ENCODE measurements around the gene NGEF. TPM values are rescaled to one million over a fixed set of nuclear protein-coding genes. Genes with fewer than 3 reads are reported as not detected.

The NGEF gene
- polyA plus RNA-seq, 1 experiment = 0.10 TPM

- TF ChIP-seq, protein P1, sequence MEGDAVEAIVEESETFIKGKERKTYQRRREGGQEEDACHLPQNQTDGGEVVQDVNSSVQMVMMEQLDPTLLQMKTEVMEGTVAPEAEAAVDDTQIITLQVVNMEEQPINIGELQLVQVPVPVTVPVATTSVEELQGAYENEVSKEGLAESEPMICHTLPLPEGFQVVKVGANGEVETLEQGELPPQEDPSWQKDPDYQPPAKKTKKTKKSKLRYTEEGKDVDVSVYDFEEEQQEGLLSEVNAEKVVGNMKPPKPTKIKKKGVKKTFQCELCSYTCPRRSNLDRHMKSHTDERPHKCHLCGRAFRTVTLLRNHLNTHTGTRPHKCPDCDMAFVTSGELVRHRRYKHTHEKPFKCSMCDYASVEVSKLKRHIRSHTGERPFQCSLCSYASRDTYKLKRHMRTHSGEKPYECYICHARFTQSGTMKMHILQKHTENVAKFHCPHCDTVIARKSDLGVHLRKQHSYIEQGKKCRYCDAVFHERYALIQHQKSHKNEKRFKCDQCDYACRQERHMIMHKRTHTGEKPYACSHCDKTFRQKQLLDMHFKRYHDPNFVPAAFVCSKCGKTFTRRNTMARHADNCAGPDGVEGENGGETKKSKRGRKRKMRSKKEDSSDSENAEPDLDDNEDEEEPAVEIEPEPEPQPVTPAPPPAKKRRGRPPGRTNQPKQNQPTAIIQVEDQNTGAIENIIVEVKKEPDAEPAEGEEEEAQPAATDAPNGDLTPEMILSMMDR (IDR thresholded peaks at IDR 0.05; ENCODE audit: low read depth, low read length) = no peak
- no peak overlapping the region for H3K4me3 ChIP-seq (ENCODE audit: low read depth, low read length)
- no peak overlapping the region for H3K27ac ChIP-seq (ENCODE audit: low read depth, low read length)
- ChIA-PET CTCF (interaction anchor here (0.8 kb wide), 1 partner anchor 14 kb away, joined by 3 read pairs; no protein-coding TSS in a partner anchor), POLR2A (no interaction called here)
- peaks cover 31% of the 10 kb centered on the region for H3K27me3 ChIP-seq (ENCODE audit: control insufficient read depth, insufficient read depth, low read length)
- peaks cover 9% of the 10 kb centered on the region; the same call in 1 of the 2 replicates for H3K9me3 ChIP-seq (ENCODE audit: control insufficient read depth, insufficient read depth, low read length)
- DNase-seq (ENCODE audit: low read depth, low spot score) = no peak
Observed at GRCh38 chr2:233039846-233040530, 26.9 kb upstream of the NGEF start.

DNA sequence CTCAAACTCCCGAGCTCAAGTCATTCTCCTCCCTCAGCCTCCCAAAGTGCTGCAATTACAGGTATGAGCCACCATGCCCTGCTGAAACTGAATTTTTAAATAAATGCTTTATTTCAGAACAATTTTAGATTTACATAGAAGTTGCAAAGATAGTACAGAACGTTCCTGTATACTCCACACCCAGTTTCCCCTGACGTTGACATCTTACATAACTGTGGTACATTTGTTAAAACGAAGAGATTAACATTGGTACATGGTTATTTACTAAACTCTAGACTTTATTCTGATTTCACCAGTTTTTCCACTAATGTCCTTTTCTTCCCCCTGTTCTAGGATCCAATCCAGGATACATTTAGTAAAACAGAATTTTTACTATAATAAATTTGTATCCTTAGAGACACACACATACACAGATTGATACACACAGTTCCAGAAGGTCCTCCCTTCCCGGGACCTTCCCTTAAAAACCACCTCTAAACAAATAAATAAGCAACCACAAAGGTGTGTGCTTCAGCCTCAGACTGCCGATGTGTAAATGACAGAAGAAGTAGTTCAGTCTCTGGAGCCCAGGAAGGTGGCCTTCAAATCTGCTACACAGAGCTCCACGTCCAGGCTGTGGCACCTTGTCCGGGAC, 26.3 kb upstream of the NGEF start:
- peaks cover 15% of the 10 kb centered on the region; the same call in 1 of the 2 replicates for H3K9me3 ChIP-seq (ENCODE audit: control insufficient read depth, insufficient read depth, low read length)
- H3K4me3 ChIP-seq (ENCODE audit: low read depth, low read length) = no peak overlapping the region
- TF ChIP-seq, protein P1 (IDR thresholded peaks at IDR 0.05; ENCODE audit: low read depth, low read length) = no peak
- no peak overlapping the region for H3K27ac ChIP-seq (ENCODE audit: low read depth, low read length)
- no peak for DNase-seq (ENCODE audit: low read depth, low spot score)
- H3K27me3 ChIP-seq (ENCODE audit: control insufficient read depth, insufficient read depth, low read length) = peaks cover 30% of the 10 kb centered on the region
- ChIA-PET POLR2A (no interaction called here), CTCF (interaction anchor here (0.8 to 1.0 kb wide), 2 partner anchors 14 to 15 kb away, joined by 3 read pairs; no protein-coding TSS in a partner anchor)

DNA sequence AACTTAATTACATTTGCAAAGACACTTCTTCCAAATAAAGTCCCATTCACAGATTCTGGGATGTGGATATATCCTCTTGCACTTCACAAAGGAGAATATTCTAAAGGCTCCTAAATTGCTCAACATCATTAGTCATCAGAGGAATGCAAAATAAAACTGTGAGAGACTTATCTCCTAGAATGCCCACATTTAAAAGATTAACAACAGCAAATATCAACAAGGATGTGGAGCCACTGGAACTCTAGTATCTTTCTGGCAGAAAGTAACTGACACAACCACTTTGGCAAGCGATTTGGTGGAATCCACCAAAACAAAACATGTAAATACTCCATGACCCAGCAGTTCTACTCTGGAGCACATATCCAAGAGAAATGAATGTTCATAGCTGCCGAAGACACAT, 24.0 kb upstream of the NGEF start:
- H3K27me3 ChIP-seq (ENCODE audit: control insufficient read depth, insufficient read depth, low read length) = peaks cover 11% of the 10 kb centered on the region
- DNase-seq (ENCODE audit: low read depth, low spot score) = no peak
- H3K27ac ChIP-seq (ENCODE audit: low read depth, low read length) = no peak overlapping the region
- ChIA-PET POLR2A (no interaction called here), CTCF (interaction anchor here (1.2 kb wide), 1 partner anchor 16 kb away, joined by 3 read pairs; no protein-coding TSS in a partner anchor)
- H3K4me3 ChIP-seq (ENCODE audit: low read depth, low read length) = no peak overlapping the region
- peaks cover 20% of the 10 kb centered on the region; the same call in 1 of the 2 replicates for H3K9me3 ChIP-seq (ENCODE audit: control insufficient read depth, insufficient read depth, low read length)
- TF ChIP-seq, protein P1 (IDR thresholded peaks at IDR 0.05; ENCODE audit: low read depth, low read length) = no peak

DNA sequence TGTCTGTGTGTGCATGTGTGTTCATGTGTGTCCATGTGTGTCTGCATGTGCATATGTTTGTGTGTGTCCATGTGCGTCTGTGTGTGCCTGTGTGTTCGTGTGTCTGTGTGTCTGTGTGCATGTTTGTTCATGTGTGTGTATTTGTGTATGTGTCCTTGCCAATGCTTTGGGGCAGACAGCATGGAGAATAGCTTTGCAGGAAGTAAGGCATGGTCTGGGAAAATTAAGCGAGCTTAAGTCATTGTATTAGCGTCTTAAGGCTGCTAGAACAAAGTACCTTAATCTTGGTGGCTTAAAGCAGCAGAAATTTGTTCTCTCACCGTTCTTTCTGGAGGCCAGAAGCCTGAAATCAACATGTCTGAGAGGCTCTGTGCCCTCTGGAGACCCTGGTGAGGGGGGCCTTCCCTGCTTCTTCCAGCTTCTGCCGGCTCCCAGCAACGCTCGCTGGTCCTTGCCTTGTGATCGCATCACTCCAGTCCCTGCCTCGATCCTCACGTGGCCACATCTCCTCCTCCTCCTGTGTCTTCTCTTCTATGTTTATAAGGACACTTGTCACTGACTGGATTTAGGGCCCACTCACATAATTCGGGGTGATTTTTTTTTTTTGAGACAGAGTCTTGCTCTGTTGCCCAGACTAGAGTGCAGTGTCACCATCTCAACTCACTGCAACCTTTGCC, 23.2 kb upstream of the NGEF start:
- Histone ChIP-seq H3K27me3 (ENCODE audit: control insufficient read depth, insufficient read depth, low read length) (peaks cover 10% of the 10 kb centered on the region), H3K9me3 (ENCODE audit: control insufficient read depth, insufficient read depth, low read length) (peaks cover 20% of the 10 kb centered on the region; the same call in 1 of the 2 replicates), H3K4me3 (ENCODE audit: low read depth, low read length) (no peak overlapping the region), H3K27ac (ENCODE audit: low read depth, low read length) (no peak overlapping the region)
- TF ChIP-seq, protein P1 (IDR thresholded peaks at IDR 0.05; ENCODE audit: low read depth, low read length) = no peak
- ChIA-PET POLR2A (no interaction called here), CTCF (no interaction called here)
- DNase-seq (ENCODE audit: low read depth, low spot score) = no peak

All from AG04450 (cell line).